LNCaP clone FGC (cell line): ENCODE data around the gene TATDN3.
"Not testable (repeated sequence)": the region's sequence is repeated elsewhere in the genome, so short reads cannot be mapped to it uniquely, and the experiment has no call there.

ENCODE experiments used
- DNase-seq: peaks from one replicate; pipeline ENCODE4 v3.0.0-alpha.2; 2011; ENCODE audit warnings: low read depth
- H3K4me3 ChIP-seq: 2 replicates; pipeline ENCODE4 v1.5.1; 2011; ENCODE audit warnings: mild to moderate bottlenecking, low read depth, low read length, control low read depth
- CTCF ChIP-seq: IDR thresholded peaks from 2 replicates; pipeline ENCODE4 v1.5.1; 2012; ENCODE audit warnings: mild to moderate bottlenecking; ENCODE audit not compliant: control insufficient read depth, insufficient read depth; ENCODE audit errors: extremely low read depth

The TATDN3 gene

GRCh38 chr1:212824201-212824600, 32.5 kb downstream of the TATDN3 start:
- no peak overlapping the region for H3K4me3 ChIP-seq
- no peak for TF ChIP-seq CTCF
- no peak for DNase-seq

DNA sequence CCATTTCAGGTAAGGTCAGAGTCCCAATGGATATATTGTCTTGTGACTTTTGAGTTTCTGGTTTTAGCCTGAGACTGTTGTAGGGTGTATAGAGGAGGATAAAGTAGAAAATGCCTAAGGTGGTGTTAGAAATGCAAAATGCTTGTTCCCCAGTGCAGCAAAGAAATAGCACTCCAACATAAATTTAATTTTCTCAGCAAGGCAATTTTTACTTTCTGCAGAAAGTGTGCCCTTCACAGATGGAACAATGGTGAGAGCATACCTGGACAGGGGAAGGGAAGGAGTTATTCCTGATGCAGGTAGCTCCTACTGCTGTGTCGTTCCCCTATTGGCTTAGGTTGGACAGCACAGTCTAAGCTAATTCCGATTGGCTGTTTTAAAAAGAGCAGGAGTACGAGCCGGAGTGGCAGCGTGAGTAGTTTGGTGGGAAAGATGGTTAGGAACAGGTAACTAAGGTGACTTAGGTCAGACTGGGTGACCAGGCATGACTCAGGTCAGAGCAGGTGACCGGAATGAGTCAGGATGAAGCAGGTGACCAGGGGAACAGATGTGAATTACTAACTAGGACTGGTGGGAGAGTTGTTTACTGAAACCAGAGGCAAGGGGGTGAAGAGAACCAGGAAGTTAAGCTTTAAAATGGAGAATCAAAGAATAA, 34.2 kb downstream of the TATDN3 start:
- DNase-seq, result no peak
- TF ChIP-seq CTCF, result no peak
- H3K4me3 ChIP-seq, result no peak overlapping the region

- TF ChIP-seq CTCF, result no peak
- no peak for DNase-seq
- H3K4me3 ChIP-seq, result no peak overlapping the region
Measured at GRCh38 chr1:212827171-212827776, 35.6 kb downstream of the TATDN3 start.

DNA sequence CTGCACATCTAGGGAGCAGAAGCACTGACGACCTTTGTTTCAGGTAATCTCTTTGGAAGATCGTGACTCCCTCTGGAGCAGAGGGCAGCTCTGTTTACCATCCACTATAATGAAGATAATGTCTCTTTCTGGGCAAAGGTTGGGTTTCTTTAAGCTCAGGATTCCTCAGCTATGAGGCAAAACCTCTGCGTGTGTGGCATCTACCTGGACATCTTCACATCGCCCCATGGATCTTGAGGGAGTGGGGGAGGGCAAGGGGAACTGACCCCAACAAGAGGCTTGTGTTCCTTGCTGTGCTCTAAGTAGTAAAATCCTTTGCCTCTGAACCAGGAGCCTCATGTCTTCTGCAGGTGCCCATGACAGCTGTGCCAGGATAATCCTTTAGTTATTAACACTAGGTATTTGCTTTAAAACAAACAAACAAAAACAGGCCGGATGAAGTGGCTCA, 36.2 kb downstream of the TATDN3 start:
- no peak for TF ChIP-seq CTCF
- DNase-seq, result no peak

GRCh38 chr1:212828395-212828794, 36.7 kb downstream of the TATDN3 start:
- no peak overlapping the region for H3K4me3 ChIP-seq
- TF ChIP-seq CTCF, result no peak
- DNase-seq, result no peak

More for the DNA sequence above, 36.2 kb downstream of the TATDN3 start:
- H3K4me3 ChIP-seq, result no peak overlapping the region

DNA sequence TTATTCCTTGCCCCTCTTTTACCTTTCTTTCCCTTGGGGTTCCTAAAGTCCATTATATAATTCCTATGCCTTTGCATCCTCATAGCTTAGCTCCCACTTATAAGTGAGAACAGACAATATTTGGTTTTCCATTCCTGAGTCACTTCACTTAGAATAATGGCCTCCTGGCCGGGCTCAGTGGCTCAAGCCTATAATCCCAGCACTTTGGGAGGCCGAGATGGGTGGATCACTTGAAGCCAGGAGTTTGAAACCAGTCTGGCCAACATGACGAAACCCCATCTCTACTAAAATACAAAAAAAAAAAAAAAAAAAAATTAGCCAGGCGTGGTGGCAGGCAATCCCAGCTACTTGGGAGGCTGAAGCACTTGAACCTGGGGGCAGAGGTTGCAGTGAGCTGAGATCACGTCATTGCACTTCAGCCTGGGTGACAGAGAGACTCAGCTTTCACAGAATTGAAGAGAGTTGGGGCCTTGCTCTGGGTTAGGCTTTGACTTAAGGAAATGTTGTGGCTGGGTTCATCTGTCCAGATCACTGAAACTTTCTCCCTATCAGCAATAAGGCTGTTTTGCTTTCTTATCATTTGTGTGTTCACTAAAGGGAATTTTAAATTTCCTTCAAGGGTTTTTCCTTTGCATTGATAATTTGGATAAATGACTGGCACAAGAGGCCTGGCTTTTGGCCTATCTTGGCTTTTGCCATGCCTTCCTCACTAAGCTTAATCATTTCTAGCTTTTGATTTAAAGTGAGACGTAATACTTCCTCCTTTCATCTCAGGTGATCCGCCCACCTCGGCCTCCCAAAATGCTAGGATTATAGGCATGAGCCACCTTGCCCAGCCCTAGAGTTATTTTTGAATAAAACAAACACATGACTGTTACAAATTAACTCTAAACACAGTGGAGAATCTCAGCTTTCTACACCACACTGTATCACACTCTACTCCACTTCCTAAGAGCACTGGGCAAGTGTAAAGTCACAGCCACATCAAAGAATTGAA, 41.8 kb downstream of the TATDN3 start:
- H3K4me3 ChIP-seq, DNase-seq: not testable (repeated sequence)

DNA sequence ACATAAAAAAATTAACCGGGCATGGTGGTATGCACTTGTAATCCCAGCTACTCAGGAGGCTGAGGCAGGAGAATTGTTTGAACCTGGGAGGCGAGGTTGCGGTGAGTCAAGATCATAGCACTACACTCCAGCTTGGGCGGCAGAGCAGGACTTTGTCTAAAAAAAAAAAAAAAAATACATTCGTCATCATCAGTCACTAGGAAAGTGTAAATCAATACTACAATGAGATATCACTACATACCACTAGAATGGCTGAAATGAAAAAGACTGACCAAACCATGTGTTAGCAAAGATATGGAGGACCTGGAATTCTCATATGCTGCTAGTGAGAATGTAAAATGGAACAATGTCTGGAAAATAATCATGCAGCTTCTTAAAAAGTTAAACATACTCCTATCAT, 46.5 kb downstream of the TATDN3 start:
- no peak for DNase-seq
- H3K4me3 ChIP-seq, result no peak overlapping the region
- TF ChIP-seq CTCF, result no peak

DNA sequence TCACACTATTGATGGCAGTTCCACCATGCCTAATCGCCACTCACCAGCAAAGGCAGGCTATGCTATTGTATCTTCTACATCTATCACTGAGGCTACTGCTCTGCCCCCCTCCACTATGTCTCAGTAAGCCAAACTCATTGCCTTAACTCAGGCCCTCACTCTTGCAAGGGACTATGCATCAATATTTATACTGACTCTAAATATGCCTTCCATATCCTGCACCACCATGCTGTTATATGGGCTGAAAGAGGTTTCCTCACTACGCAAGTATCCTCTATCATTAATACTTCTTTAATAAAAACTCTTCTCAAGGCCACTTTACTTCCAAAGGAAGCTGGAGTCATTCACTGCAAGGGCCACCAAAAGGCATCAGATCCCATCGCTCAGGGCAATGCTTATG, 52.8 kb downstream of the TATDN3 start:
- not testable (repeated sequence) for H3K4me3 ChIP-seq, DNase-seq
